ENCODE data around the gene VPS4B.

The VPS4B gene

GRCh38 chr18:63449426-63449825, 27.1 kb upstream of the VPS4B start:
- Histone ChIP-seq H3K27ac (ENCODE audit: low read depth, low read length) (no peak overlapping the region), H3K4me1 (ENCODE audit: control insufficient read depth, insufficient read depth, low read length) (peaks cover 5% of the 10 kb centered on the region; the same call in 1 of the 2 replicates), H3K9me3 (ENCODE audit: control insufficient read depth, insufficient read depth, low read depth, low read length) (peaks cover 2% of the 10 kb centered on the region; the same call in 1 of the 2 replicates)

GRCh38 chr18:63447066-63447465, 24.8 kb upstream of the VPS4B start:
- Histone ChIP-seq H3K9me3 (ENCODE audit: control insufficient read depth, insufficient read depth, low read depth, low read length) (peaks cover 2% of the 10 kb centered on the region; the same call in 1 of the 2 replicates), H3K4me3 (ENCODE audit: low read depth, low read length) (no peak overlapping the region), H3K27ac (ENCODE audit: low read depth, low read length) (no peak overlapping the region), H3K36me3 (ENCODE audit: control insufficient read depth, insufficient read depth, low read length) (no peaks in the 10 kb centered on the region), H3K4me1 (ENCODE audit: control insufficient read depth, insufficient read depth, low read length) (no peaks in the 10 kb centered on the region; the same call in 1 of the 2 replicates), H3K9ac (ENCODE audit: low read length) (no peak overlapping the region), H3K27me3 (ENCODE audit: control insufficient read depth, insufficient read depth, low read length) (no peaks in the 10 kb centered on the region)

More at GRCh38 chr18:63449426-63449825, 27.1 kb upstream of the VPS4B start:
- Histone ChIP-seq H3K4me3 (ENCODE audit: low read depth, low read length) (no peak overlapping the region), H3K27me3 (ENCODE audit: control insufficient read depth, insufficient read depth, low read length) (no peaks in the 10 kb centered on the region), H3K36me3 (ENCODE audit: control insufficient read depth, insufficient read depth, low read length) (no peaks in the 10 kb centered on the region), H3K9ac (ENCODE audit: low read length) (no peak overlapping the region)

- Histone ChIP-seq H3K4me3 (ENCODE audit: low read depth, low read length) (no peak overlapping the region), H3K9ac (ENCODE audit: low read length) (no peak overlapping the region), H3K36me3 (ENCODE audit: control insufficient read depth, insufficient read depth, low read length) (no peaks in the 10 kb centered on the region), H3K27ac (ENCODE audit: low read depth, low read length) (no peak overlapping the region), H3K4me1 (ENCODE audit: control insufficient read depth, insufficient read depth, low read length) (no peaks in the 10 kb centered on the region), H3K27me3 (ENCODE audit: control insufficient read depth, insufficient read depth, low read length) (no peaks in the 10 kb centered on the region), H3K9me3 (ENCODE audit: control insufficient read depth, insufficient read depth, low read depth, low read length) (peaks cover 2% of the 10 kb centered on the region; the same call in 1 of the 2 replicates)
Measured at GRCh38 chr18:63446266-63446665, 24.0 kb upstream of the VPS4B start.

- Histone ChIP-seq H3K9me3 (ENCODE audit: control insufficient read depth, insufficient read depth, low read depth, low read length) (no peaks in the 10 kb centered on the region), H3K27ac (ENCODE audit: low read depth, low read length) (no peak overlapping the region), H3K4me3 (ENCODE audit: low read depth, low read length) (no peak overlapping the region), H3K36me3 (ENCODE audit: control insufficient read depth, insufficient read depth, low read length) (no peaks in the 10 kb centered on the region), H3K27me3 (ENCODE audit: control insufficient read depth, insufficient read depth, low read length) (no peaks in the 10 kb centered on the region), H3K9ac (ENCODE audit: low read length) (no peak overlapping the region), H3K4me1 (ENCODE audit: control insufficient read depth, insufficient read depth, low read length) (no peaks in the 10 kb centered on the region)
Measured at GRCh38 chr18:63445037-63445436, 22.8 kb upstream of the VPS4B start.

- Histone ChIP-seq H3K27ac (ENCODE audit: low read depth, low read length) (no peak overlapping the region), H3K9ac (ENCODE audit: low read length) (no peak overlapping the region)
Measured at GRCh38 chr18:63444580-63444979, 22.3 kb upstream of the VPS4B start.

GRCh38 chr18:63443829-63444228, 21.6 kb upstream of the VPS4B start:
- H3K9ac ChIP-seq (ENCODE audit: low read length): no peak overlapping the region
- H3K4me1 ChIP-seq (ENCODE audit: control insufficient read depth, insufficient read depth, low read length): no peaks in the 10 kb centered on the region
- H3K27me3 ChIP-seq (ENCODE audit: control insufficient read depth, insufficient read depth, low read length): no peaks in the 10 kb centered on the region
- H3K27ac ChIP-seq (ENCODE audit: low read depth, low read length): no peak overlapping the region
- H3K4me3 ChIP-seq (ENCODE audit: low read depth, low read length): no peak overlapping the region
- H3K9me3 ChIP-seq (ENCODE audit: control insufficient read depth, insufficient read depth, low read depth, low read length): no peaks in the 10 kb centered on the region
- no peaks in the 10 kb centered on the region for H3K36me3 ChIP-seq (ENCODE audit: control insufficient read depth, insufficient read depth, low read length)

More at GRCh38 chr18:63444580-63444979, 22.3 kb upstream of the VPS4B start:
- Histone ChIP-seq H3K4me3 (ENCODE audit: low read depth, low read length) (no peak overlapping the region), H3K27me3 (ENCODE audit: control insufficient read depth, insufficient read depth, low read length) (no peaks in the 10 kb centered on the region), H3K36me3 (ENCODE audit: control insufficient read depth, insufficient read depth, low read length) (no peaks in the 10 kb centered on the region), H3K4me1 (ENCODE audit: control insufficient read depth, insufficient read depth, low read length) (no peaks in the 10 kb centered on the region), H3K9me3 (ENCODE audit: control insufficient read depth, insufficient read depth, low read depth, low read length) (no peaks in the 10 kb centered on the region)

GRCh38 chr18:63440881-63441280, 18.6 kb upstream of the VPS4B start:
- Histone ChIP-seq H3K27me3 (ENCODE audit: control insufficient read depth, insufficient read depth, low read length) (no peaks in the 10 kb centered on the region), H3K4me1 (ENCODE audit: control insufficient read depth, insufficient read depth, low read length) (no peaks in the 10 kb centered on the region), H3K36me3 (ENCODE audit: control insufficient read depth, insufficient read depth, low read length) (no peaks in the 10 kb centered on the region), H3K9ac (ENCODE audit: low read length) (no peak overlapping the region), H3K4me3 (ENCODE audit: low read depth, low read length) (no peak overlapping the region), H3K9me3 (ENCODE audit: control insufficient read depth, insufficient read depth, low read depth, low read length) (no peaks in the 10 kb centered on the region), H3K27ac (ENCODE audit: low read depth, low read length) (no peak overlapping the region)

- no peak overlapping the region for H3K9ac ChIP-seq (ENCODE audit: low read length)
- no peak overlapping the region for H3K27ac ChIP-seq (ENCODE audit: low read depth, low read length)
- no peaks in the 10 kb centered on the region for H3K4me1 ChIP-seq (ENCODE audit: control insufficient read depth, insufficient read depth, low read length)
- H3K36me3 ChIP-seq (ENCODE audit: control insufficient read depth, insufficient read depth, low read length): no peaks in the 10 kb centered on the region
- no peak overlapping the region for H3K4me3 ChIP-seq (ENCODE audit: low read depth, low read length)
- no peaks in the 10 kb centered on the region for H3K27me3 ChIP-seq (ENCODE audit: control insufficient read depth, insufficient read depth, low read length)
- H3K9me3 ChIP-seq (ENCODE audit: control insufficient read depth, insufficient read depth, low read depth, low read length): no peaks in the 10 kb centered on the region
Measured at GRCh38 chr18:63440219-63440618, 17.9 kb upstream of the VPS4B start.

- no peaks in the 10 kb centered on the region for H3K4me1 ChIP-seq (ENCODE audit: control insufficient read depth, insufficient read depth, low read length)
- no peak overlapping the region for H3K9ac ChIP-seq (ENCODE audit: low read length)
- no peaks in the 10 kb centered on the region for H3K27me3 ChIP-seq (ENCODE audit: control insufficient read depth, insufficient read depth, low read length)
- H3K36me3 ChIP-seq (ENCODE audit: control insufficient read depth, insufficient read depth, low read length): no peaks in the 10 kb centered on the region
- no peak overlapping the region for H3K4me3 ChIP-seq (ENCODE audit: low read depth, low read length)
- no peak overlapping the region for H3K27ac ChIP-seq (ENCODE audit: low read depth, low read length)
- H3K9me3 ChIP-seq (ENCODE audit: control insufficient read depth, insufficient read depth, low read depth, low read length): no peaks in the 10 kb centered on the region
Measured at GRCh38 chr18:63439334-63439733, 17.1 kb upstream of the VPS4B start.

- no peaks in the 10 kb centered on the region for H3K36me3 ChIP-seq (ENCODE audit: control insufficient read depth, insufficient read depth, low read length)
- no peaks in the 10 kb centered on the region for H3K9me3 ChIP-seq (ENCODE audit: control insufficient read depth, insufficient read depth, low read depth, low read length)
- H3K9ac ChIP-seq (ENCODE audit: low read length): no peak overlapping the region
- H3K4me1 ChIP-seq (ENCODE audit: control insufficient read depth, insufficient read depth, low read length): no peaks in the 10 kb centered on the region
- no peak overlapping the region for H3K27ac ChIP-seq (ENCODE audit: low read depth, low read length)
- H3K4me3 ChIP-seq (ENCODE audit: low read depth, low read length): no peak overlapping the region
- H3K27me3 ChIP-seq (ENCODE audit: control insufficient read depth, insufficient read depth, low read length): no peaks in the 10 kb centered on the region
Measured at GRCh38 chr18:63438181-63438580, 15.9 kb upstream of the VPS4B start.

- Histone ChIP-seq H3K27ac (ENCODE audit: low read depth, low read length) (no peak overlapping the region), H3K9ac (ENCODE audit: low read length) (no peak overlapping the region), H3K4me3 (ENCODE audit: low read depth, low read length) (no peak overlapping the region), H3K4me1 (ENCODE audit: control insufficient read depth, insufficient read depth, low read length) (no peaks in the 10 kb centered on the region), H3K9me3 (ENCODE audit: control insufficient read depth, insufficient read depth, low read depth, low read length) (no peaks in the 10 kb centered on the region), H3K27me3 (ENCODE audit: control insufficient read depth, insufficient read depth, low read length) (no peaks in the 10 kb centered on the region), H3K36me3 (ENCODE audit: control insufficient read depth, insufficient read depth, low read length) (no peaks in the 10 kb centered on the region)
Measured at GRCh38 chr18:63433334-63433866, 11.1 kb upstream of the VPS4B start.

- H3K9ac ChIP-seq (ENCODE audit: low read length): no peak overlapping the region
- H3K27me3 ChIP-seq (ENCODE audit: control insufficient read depth, insufficient read depth, low read length): no peaks in the 10 kb centered on the region
- H3K4me3 ChIP-seq (ENCODE audit: low read depth, low read length): no peak overlapping the region
- peaks cover 6% of the 10 kb centered on the region for H3K4me1 ChIP-seq (ENCODE audit: control insufficient read depth, insufficient read depth, low read length)
- H3K9me3 ChIP-seq (ENCODE audit: control insufficient read depth, insufficient read depth, low read depth, low read length): no peaks in the 10 kb centered on the region
- no peaks in the 10 kb centered on the region for H3K36me3 ChIP-seq (ENCODE audit: control insufficient read depth, insufficient read depth, low read length)
- no peak overlapping the region for H3K27ac ChIP-seq (ENCODE audit: low read depth, low read length)
Measured at GRCh38 chr18:63431180-63431579, 8.9 kb upstream of the VPS4B start.

Data from HUES6 (cell line).